ENCODE measurements around the gene CIAO2B.

GRCh38 chr16:66950971-66951790 lies 17.0 kb upstream of the CIAO2B start:
- TF ChIP-seq CTCF (optimal IDR thresholded peaks at IDR 0.05 in 1 of 3, IDR thresholded peaks at IDR 0.05 in 1 of 3, conservative IDR thresholded peaks at IDR 0.05 in 1 of 3; ENCODE audit: extremely low read depth in 1 of 3, insufficient read depth in 2 of 3, low read length in 3 of 3) (no peak), EZH2 (IDR thresholded peaks at IDR 0.05; ENCODE audit: low read length) (no peak)

Measured in keratinocyte (primary cell).